Vagina (tissue), 2 donors: Measurements from ENCODE around the gene SGTA. TPM values are rescaled to one million over a fixed set of nuclear protein-coding genes. Genes with fewer than 3 reads are reported as not detected.

Source experiments
- DNase-seq, 2 donors: peaks; one replicate each; pipeline ENCODE4 v3.0.0-alpha.2; 2017; ENCODE audit errors: extremely low spot score in 2 of 2
- H3K27ac ChIP-seq: fragments of 200-600 bp; sonication (generic); one replicate; pipeline ENCODE4 v1.5.1; 2019
- H3K27me3 ChIP-seq: fragments of 200-600 bp; sonication (generic); one replicate; pipeline ENCODE4 v1.5.1; 2019
- H3K36me3 ChIP-seq, 2 donors: fragments of 200-600 bp; sonication (generic); one replicate each; pipeline ENCODE4 v1.5.1; 2017 to 2019
- H3K4me1 ChIP-seq: fragments of 200-600 bp; sonication (generic); one replicate; pipeline ENCODE4 v1.5.1; 2019
- H3K4me3 ChIP-seq, 2 donors: fragments of 200-600 bp; sonication (generic); 1 replicate in 1 of 2; 2 replicates in 1 of 2; pipeline ENCODE4 v1.5.1; 2016 to 2019
- H3K9me3 ChIP-seq: fragments of 200-600 bp; sonication (generic); one replicate; pipeline ENCODE4 v1.5.1; 2019
- CTCF ChIP-seq, 3 experiments: fragments of 450-650 bp in 2 of 3; fragments of 200-600 bp in 1 of 3; sonication (generic) in 1 of 3; IDR thresholded peaks; one replicate each; pipeline ENCODE4 v1.5.1; 2017 to 2019; ENCODE audit warnings: antibody characterized with exemption in 3 of 3, mild to moderate bottlenecking in 2 of 3, moderate library complexity in 2 of 3
- POLR2A ChIP-seq, 2 donors: fragments of 450-650 bp; IDR thresholded peaks; one replicate each; pipeline ENCODE4 v1.6.1; 2017; ENCODE audit warnings: antibody characterized with exemption in 2 of 2, mild to moderate bottlenecking in 2 of 2, moderate library complexity in 2 of 2
- POLR2AphosphoS5 ChIP-seq, 2 donors: sonication (generic); formaldehyde crosslinking; IDR thresholded peaks; one replicate each; pipeline ENCODE4 v1.9.0; 2017; ENCODE audit warnings: antibody characterized with exemption in 2 of 2, mild to moderate bottlenecking in 2 of 2, low read depth in 1 of 2; ENCODE audit not compliant: insufficient read depth in 1 of 2
- intact Hi-C: fragments of 100-400 bp; cut with DNase I; formaldehyde crosslinking; loops from one replicate; pipeline ENCODE4 v1.15.1; 2023
- total RNA-seq: library from RNA; depleted of rRNA; stranded (reverse); fragments of >200 nt; gene quantifications from one replicate; pipeline ENCODE4 v1.2.3, GENCODE V29; 2016

The SGTA gene
- 58.4 TPM for total RNA-seq

- H3K27ac ChIP-seq: peak within 1 kb of the TSS; percentile 88
- H3K4me1 ChIP-seq: peaks cover 56% of the 10 kb centered on the region
- TF ChIP-seq POLR2A (IDR thresholded peaks at IDR 0.05): peak in 1 of 2 donors; percentile 79
- TF ChIP-seq POLR2AphosphoS5 (IDR thresholded peaks at IDR 0.05; ENCODE audit: insufficient read depth in 1 of 2, low read depth in 1 of 2): peak; percentile 96 to 98
- TF ChIP-seq CTCF (IDR thresholded peaks at IDR 0.05): peak in 1 of 3 experiments; percentile 54
- H3K4me3 ChIP-seq: peak within 1 kb of the TSS; percentile 75 to 87
- no peaks in the 10 kb centered on the region for H3K27me3 ChIP-seq
- peak; percentile 98 for DNase-seq
- no peaks in the 10 kb centered on the region for H3K9me3 ChIP-seq
- intact Hi-C loops: loop anchor here (5.0 kb wide), 1 partner anchor 326 kb away; the partner anchor contains the start of gene LMNB2
- no peaks in the 10 kb centered on the region for H3K36me3 ChIP-seq
Measured at GRCh38 chr19:2782936-2783780, at the start of gene SGTA. Gene SGTA, minus strand, starts transcription at chr19:2783273. Its CDS starts 14,205 bp downstream, at chr19:2769068.

DNA sequence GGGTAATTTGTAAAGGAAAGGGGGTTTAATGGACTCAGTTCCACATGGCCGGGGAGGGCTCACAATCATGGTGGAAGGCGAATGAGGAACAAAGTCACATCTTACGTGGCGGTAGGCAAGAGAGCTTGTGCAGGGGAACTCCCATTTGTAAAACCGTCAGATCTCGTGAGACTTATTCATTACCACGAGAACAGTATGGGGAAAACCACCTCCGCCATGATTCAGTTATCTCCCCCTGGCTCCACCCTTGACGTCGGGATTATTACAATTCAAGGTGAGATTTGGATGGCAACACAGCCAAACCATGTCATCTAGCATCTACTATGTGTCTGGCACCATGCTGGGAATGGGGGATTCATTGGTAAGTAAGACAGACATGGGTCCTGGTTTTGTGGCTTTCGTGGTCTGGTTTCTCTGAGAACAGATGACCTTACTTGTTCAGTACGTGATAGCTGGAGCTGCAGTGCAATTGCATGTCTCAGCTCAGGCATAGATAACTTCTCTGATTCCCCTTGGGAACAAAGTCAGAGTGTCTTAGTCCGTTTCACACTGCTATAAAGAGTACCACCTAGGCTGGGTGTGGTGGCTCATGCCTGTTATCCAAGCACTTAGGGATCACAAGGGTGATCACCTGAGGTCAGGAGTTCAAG lies 44.9 kb upstream of the SGTA start:
- Histone ChIP-seq H3K27ac (no peak overlapping the region), H3K4me1 (no peaks in the 10 kb centered on the region), H3K36me3 (peaks cover 0 to 28% of the 10 kb centered on the region in 2 donors), H3K9me3 (no peaks in the 10 kb centered on the region), H3K4me3 (no peak overlapping the region), H3K27me3 (no peaks in the 10 kb centered on the region)
- no peak for TF ChIP-seq POLR2A (IDR thresholded peaks at IDR 0.05)
- no peak for TF ChIP-seq POLR2AphosphoS5 (IDR thresholded peaks at IDR 0.05; ENCODE audit: insufficient read depth in 1 of 2, low read depth in 1 of 2)
- no peak for TF ChIP-seq CTCF (IDR thresholded peaks at IDR 0.05)
- DNase-seq: no peak
- intact Hi-C loops: no loop called here

- no peak overlapping the region for H3K4me3 ChIP-seq
- no peaks in the 10 kb centered on the region for H3K9me3 ChIP-seq
- peaks cover 0 to 22% of the 10 kb centered on the region in 2 donors for H3K36me3 ChIP-seq
- TF ChIP-seq CTCF (IDR thresholded peaks at IDR 0.05): no peak
- no peak for TF ChIP-seq POLR2A (IDR thresholded peaks at IDR 0.05)
- no peak for TF ChIP-seq POLR2AphosphoS5 (IDR thresholded peaks at IDR 0.05; ENCODE audit: insufficient read depth in 1 of 2, low read depth in 1 of 2)
- no peaks in the 10 kb centered on the region for H3K4me1 ChIP-seq
- no peaks in the 10 kb centered on the region for H3K27me3 ChIP-seq
- intact Hi-C loops: no loop called here
- DNase-seq: no peak
- H3K27ac ChIP-seq: no peak overlapping the region
Measured at GRCh38 chr19:2827022-2827421, 43.9 kb upstream of the SGTA start.

DNA sequence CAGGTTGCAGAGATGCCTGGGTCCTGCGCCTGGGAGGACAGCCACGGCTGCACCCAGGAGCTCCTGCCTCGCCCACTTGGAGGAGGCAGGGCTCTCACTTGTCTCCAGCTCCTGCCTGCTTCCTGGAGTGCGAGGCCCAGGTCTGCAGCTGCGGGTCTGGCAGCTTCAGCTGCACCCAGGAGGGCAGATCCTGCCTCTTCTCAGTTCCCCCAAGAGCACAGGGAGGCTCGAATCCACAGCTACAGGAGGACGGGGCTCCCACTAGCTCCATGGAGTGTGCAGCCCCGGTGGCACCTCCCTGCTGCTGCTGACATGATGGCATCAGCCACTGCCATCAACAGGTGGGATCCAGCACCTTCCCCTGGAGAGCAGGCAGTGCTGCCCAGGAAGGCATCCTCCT lies 41.1 kb upstream of the SGTA start:
- peaks cover 0 to 20% of the 10 kb centered on the region in 2 donors for H3K36me3 ChIP-seq
- intact Hi-C loops: no loop called here
- H3K4me3 ChIP-seq: no peak overlapping the region
- no peak overlapping the region for H3K27ac ChIP-seq
- no peaks in the 10 kb centered on the region for H3K9me3 ChIP-seq
- peak in 1 of 2 donors; percentile 91 for DNase-seq
- H3K4me1 ChIP-seq: peaks cover 13% of the 10 kb centered on the region
- TF ChIP-seq CTCF (IDR thresholded peaks at IDR 0.05): no peak
- no peak for TF ChIP-seq POLR2AphosphoS5 (IDR thresholded peaks at IDR 0.05; ENCODE audit: insufficient read depth in 1 of 2, low read depth in 1 of 2)
- TF ChIP-seq POLR2A (IDR thresholded peaks at IDR 0.05): no peak
- H3K27me3 ChIP-seq: no peaks in the 10 kb centered on the region
